Liver (tissue), 9 donors: ENCODE results near the gene DZIP1. TPM values are rescaled to one million over a fixed set of nuclear protein-coding genes. Genes with fewer than 3 reads are reported as not detected.

ENCODE experiments used
- DNase-seq: peaks from one replicate; pipeline ENCODE4 v3.0.0-alpha.2; 2017; ENCODE audit warnings: low spot score
- H3K27ac ChIP-seq, 2 donors: one replicate each; pipeline ENCODE4 v1.7.0; 2013; ENCODE audit warnings: inconsistent platforms in 2 of 2, low read length in 2 of 2, control low read depth in 1 of 2, low read depth in 1 of 2, mild to moderate bottlenecking in 1 of 2
- H3K27me3 ChIP-seq, 4 donors: one replicate each; pipeline versions ENCODE4 v1.6.1 to v1.7.0; 2013; ENCODE audit warnings: low read length in 3 of 4, inconsistent platforms in 1 of 4, mild to moderate bottlenecking in 1 of 4, moderate library complexity in 1 of 4; ENCODE audit not compliant: control insufficient read depth in 4 of 4, insufficient read depth in 4 of 4
- H3K36me3 ChIP-seq, 4 donors: one replicate each; pipeline versions ENCODE4 v1.6.1 to v1.7.0; 2013; ENCODE audit warnings: low read length in 3 of 4, mild to moderate bottlenecking in 3 of 4, low read depth in 1 of 4, moderate library complexity in 1 of 4; ENCODE audit not compliant: control insufficient read depth in 4 of 4, insufficient read depth in 3 of 4
- H3K4me1 ChIP-seq, 4 donors: one replicate each; pipeline versions ENCODE4 v1.6.1 to v1.7.0; 2013; ENCODE audit warnings: low read length in 3 of 4, mild to moderate bottlenecking in 3 of 4, moderate library complexity in 1 of 4; ENCODE audit not compliant: control insufficient read depth in 4 of 4, insufficient read depth in 4 of 4
- H3K4me3 ChIP-seq, 3 donors: one replicate each; pipeline versions ENCODE4 v1.6.1 to v1.7.0; 2013; ENCODE audit warnings: low read length in 3 of 3, control low read depth in 1 of 3, low read depth in 1 of 3, mild to moderate bottlenecking in 1 of 3
- H3K9ac ChIP-seq, 2 donors: one replicate each; pipeline ENCODE4 v1.7.0; 2013; ENCODE audit warnings: low read length in 2 of 2, mild to moderate bottlenecking in 2 of 2, moderate library complexity in 2 of 2, control low read depth in 1 of 2, low read depth in 1 of 2
- H3K9me3 ChIP-seq, 4 donors: one replicate each; pipeline versions ENCODE4 v1.6.1 to v1.7.0; 2013; ENCODE audit warnings: low read length in 3 of 4; ENCODE audit not compliant: control insufficient read depth in 4 of 4
- EGR1 ChIP-seq, 2 donors: IDR thresholded peaks; 2 replicates each; pipeline ENCODE4 v1.6.1; 2016 to 2018; ENCODE audit warnings: antibody characterized with exemption in 2 of 2, low read depth in 2 of 2
- FOXA1 ChIP-seq: IDR thresholded peaks from 2 replicates; pipeline ENCODE4 v1.6.1; 2016; ENCODE audit warnings: antibody characterized with exemption
- FOXA2 ChIP-seq: IDR thresholded peaks from 2 replicates; pipeline ENCODE4 v1.6.1; 2016; ENCODE audit warnings: antibody characterized with exemption
- GABPA ChIP-seq, 2 donors: IDR thresholded peaks in 1 of 2; conservative IDR thresholded peaks in 1 of 2; 2 replicates each; pipeline ENCODE4 v1.6.1; 2016; ENCODE audit warnings: antibody characterized with exemption in 2 of 2, mild to moderate bottlenecking in 1 of 2, moderate library complexity in 1 of 2
- HNF4A ChIP-seq, 2 donors: conservative IDR thresholded peaks; 2 replicates each; pipeline ENCODE4 v1.6.1; 2016; ENCODE audit warnings: antibody characterized with exemption in 2 of 2, mild to moderate bottlenecking in 2 of 2
- HNF4G ChIP-seq: IDR thresholded peaks from 2 replicates; pipeline ENCODE4 v1.6.1; 2016; ENCODE audit warnings: antibody characterized with exemption
- JUND ChIP-seq, 2 donors: IDR thresholded peaks; 2 replicates each; pipeline ENCODE4 v1.6.1; 2016; ENCODE audit warnings: antibody characterized with exemption in 2 of 2
- REST ChIP-seq: IDR thresholded peaks from 2 replicates; pipeline ENCODE4 v1.6.1; 2016; ENCODE audit warnings: antibody characterized with exemption, mild to moderate bottlenecking
- RXRA ChIP-seq, 2 donors: IDR thresholded peaks; 2 replicates each; pipeline ENCODE4 v1.6.1; 2017 to 2018; ENCODE audit warnings: antibody characterized with exemption in 2 of 2, mild to moderate bottlenecking in 1 of 2
- SP1 ChIP-seq: IDR thresholded peaks from 2 replicates; pipeline ENCODE4 v1.6.1; 2018; ENCODE audit warnings: antibody characterized with exemption, mild to moderate bottlenecking
- TAF1 ChIP-seq: conservative IDR thresholded peaks from 2 replicates; pipeline ENCODE4 v1.6.1; 2016; ENCODE audit warnings: antibody characterized with exemption, mild to moderate bottlenecking
- YY1 ChIP-seq: IDR thresholded peaks from 2 replicates; pipeline ENCODE4 v1.6.1; 2016; ENCODE audit warnings: antibody characterized with exemption, mild to moderate bottlenecking
- WGBS: extraction: QIAGEN DNeasy Blood & Tissue Kit; methylation state at CpG from one replicate; pipeline ENCODE4 v1.1.7; 2013; 5-methylcytosine and 5-hydroxymethylcytosine counted together
- polyA plus RNA-seq, 2 donors: library from polyadenylated mRNA; stranded (reverse) in 1 of 2; unstranded in 1 of 2; fragments of 200-250 nt in 1 of 2; fragments of >200 nt in 1 of 2; fragmentation: Nextera tagmentation in 1 of 2; extraction: Ambion mirVana in 1 of 2; gene quantifications; one replicate each; pipeline versions ENCODE4 v1.2.1 to v1.2.3, GENCODE V29; 2013 to 2015
- total RNA-seq, 2 donors: library from RNA; depleted of rRNA; stranded (reverse); fragments of >200 nt; gene quantifications; one replicate each; pipeline ENCODE4 v1.2.3, GENCODE V29; 2014
- TF ChIP-seq, protein P1 (sequence below): IDR thresholded peaks from 2 replicates; pipeline ENCODE4 v1.6.1; 2016; ENCODE audit warnings: antibody characterized with exemption
- TF ChIP-seq, protein P2 (sequence below): IDR thresholded peaks from 2 replicates; pipeline ENCODE4 v1.6.1; 2016; ENCODE audit warnings: antibody characterized with exemption
- TF ChIP-seq, protein P3 (sequence below): fragments of 150-350 bp; IDR thresholded peaks from 2 replicates; pipeline ENCODE4 v1.5.1; 2017; ENCODE audit warnings: improper control_type of control experiment, low read depth, low read length; ENCODE audit not compliant: missing input control
- donor health status: healthy.
- donor health status: healthy.
- donor health status: healthy.
- donor health status: healthy.
- donor health status: healthy.

Gene DZIP1
- total and polyA plus RNA-seq, 4 donors = 0.46 to 2.0 (median 1.3) TPM

DNA sequence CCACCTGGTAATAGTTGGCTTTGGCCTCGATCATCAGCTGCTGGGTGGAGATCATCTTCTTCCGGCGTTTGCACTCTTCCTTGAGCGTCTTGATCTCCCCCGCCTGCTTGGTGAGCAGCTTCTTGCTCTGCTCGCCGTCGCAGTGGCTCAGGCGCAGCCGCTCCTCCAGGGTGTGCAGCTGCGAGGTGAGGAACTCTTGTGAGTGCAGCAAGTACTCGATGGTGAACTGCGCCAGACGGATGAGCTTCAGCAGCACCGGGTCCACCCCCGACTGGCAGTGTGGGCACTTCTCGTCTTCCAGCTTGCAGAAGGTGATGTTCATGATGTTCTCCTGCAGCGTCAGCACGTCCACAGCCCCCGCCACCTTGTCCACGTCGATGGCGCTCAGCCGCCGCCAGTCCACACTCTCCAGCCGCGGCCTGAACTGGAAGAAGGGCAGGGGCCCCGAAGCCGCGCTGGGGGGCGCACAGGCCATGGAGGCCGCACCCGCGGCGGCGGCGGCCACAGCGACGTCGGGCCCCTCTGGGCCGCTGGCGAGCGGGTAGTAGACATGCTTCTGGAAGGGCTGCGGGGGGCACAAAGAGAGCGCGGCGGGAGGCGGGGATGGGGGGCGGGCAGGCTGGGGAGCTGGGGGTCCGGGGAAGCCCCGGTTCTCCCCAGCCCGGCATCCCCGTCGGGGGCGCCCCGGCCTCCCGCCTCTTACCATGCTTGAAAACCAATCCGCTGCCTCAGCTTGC lies 3.0 kb downstream of the DZIP1 start:
- WGBS = 37% methylated on average over 58 of the region's 58 CpGs
- H3K4me3 ChIP-seq = peak overlapping the region in 1 of 3 donors; percentile 32
- H3K9me3 ChIP-seq = no peaks in the 10 kb centered on the region
- H3K9ac ChIP-seq = no peak overlapping the region
- H3K4me1 ChIP-seq = peaks cover 7 to 23% (median 13%) of the 10 kb centered on the region in 4 donors
- no peaks in the 10 kb centered on the region for H3K27me3 ChIP-seq
- no peak overlapping the region for H3K27ac ChIP-seq
- no peaks in the 10 kb centered on the region for H3K36me3 ChIP-seq
- TF ChIP-seq HNF4A (conservative IDR thresholded peaks at IDR 0.05) (no peak), SP1 (no peak), FOXA2 (no peak), HNF4G (no peak), RXRA (IDR thresholded peaks at IDR 0.05) (no peak), JUND (IDR thresholded peaks at IDR 0.05) (no peak), TAF1 (no peak), REST (no peak), YY1 (no peak)
- TF ChIP-seq, protein P1, sequence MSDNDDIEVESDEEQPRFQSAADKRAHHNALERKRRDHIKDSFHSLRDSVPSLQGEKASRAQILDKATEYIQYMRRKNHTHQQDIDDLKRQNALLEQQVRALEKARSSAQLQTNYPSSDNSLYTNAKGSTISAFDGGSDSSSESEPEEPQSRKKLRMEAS = no peak
- TF ChIP-seq, protein P2, sequence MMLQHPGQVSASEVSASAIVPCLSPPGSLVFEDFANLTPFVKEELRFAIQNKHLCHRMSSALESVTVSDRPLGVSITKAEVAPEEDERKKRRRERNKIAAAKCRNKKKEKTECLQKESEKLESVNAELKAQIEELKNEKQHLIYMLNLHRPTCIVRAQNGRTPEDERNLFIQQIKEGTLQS = no peak
- TF ChIP-seq, protein P3, sequence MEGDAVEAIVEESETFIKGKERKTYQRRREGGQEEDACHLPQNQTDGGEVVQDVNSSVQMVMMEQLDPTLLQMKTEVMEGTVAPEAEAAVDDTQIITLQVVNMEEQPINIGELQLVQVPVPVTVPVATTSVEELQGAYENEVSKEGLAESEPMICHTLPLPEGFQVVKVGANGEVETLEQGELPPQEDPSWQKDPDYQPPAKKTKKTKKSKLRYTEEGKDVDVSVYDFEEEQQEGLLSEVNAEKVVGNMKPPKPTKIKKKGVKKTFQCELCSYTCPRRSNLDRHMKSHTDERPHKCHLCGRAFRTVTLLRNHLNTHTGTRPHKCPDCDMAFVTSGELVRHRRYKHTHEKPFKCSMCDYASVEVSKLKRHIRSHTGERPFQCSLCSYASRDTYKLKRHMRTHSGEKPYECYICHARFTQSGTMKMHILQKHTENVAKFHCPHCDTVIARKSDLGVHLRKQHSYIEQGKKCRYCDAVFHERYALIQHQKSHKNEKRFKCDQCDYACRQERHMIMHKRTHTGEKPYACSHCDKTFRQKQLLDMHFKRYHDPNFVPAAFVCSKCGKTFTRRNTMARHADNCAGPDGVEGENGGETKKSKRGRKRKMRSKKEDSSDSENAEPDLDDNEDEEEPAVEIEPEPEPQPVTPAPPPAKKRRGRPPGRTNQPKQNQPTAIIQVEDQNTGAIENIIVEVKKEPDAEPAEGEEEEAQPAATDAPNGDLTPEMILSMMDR = no peak
- DNase-seq = no peak

GRCh38 chr13:95636853-95637252 lies 7.7 kb downstream of the DZIP1 start:
- Histone ChIP-seq H3K9ac (no peak overlapping the region), H3K4me3 (no peak overlapping the region), H3K9me3 (no peaks in the 10 kb centered on the region), H3K4me1 (peaks cover 0 to under 1% (median 0%) of the 10 kb centered on the region in 4 donors), H3K27me3 (no peaks in the 10 kb centered on the region), H3K27ac (no peak overlapping the region), H3K36me3 (no peaks in the 10 kb centered on the region)
- no peak for TF ChIP-seq JUND (IDR thresholded peaks at IDR 0.05)
- TF ChIP-seq HNF4A (conservative IDR thresholded peaks at IDR 0.05) = no peak
- no peak for TF ChIP-seq GABPA (IDR thresholded peaks at IDR 0.05 in 1 of 2, conservative IDR thresholded peaks at IDR 0.05 in 1 of 2)
- TF ChIP-seq HNF4G = no peak
- TF ChIP-seq EGR1 (IDR thresholded peaks at IDR 0.05; ENCODE audit: low read depth in 2 of 2) = no peak
- TF ChIP-seq FOXA1 = no peak
- no peak for TF ChIP-seq REST
- no peak for DNase-seq
